Stimulated activated naive CD8-positive, alpha-beta T cell treated with anti-CD3 and anti-CD28 coated beads, Interleukin-15, amount 100 ng/mL, for 72 hours (primary cell): ENCODE data around the gene NEDD4.
"Not testable (repeated sequence)": the region's sequence is repeated elsewhere in the genome, so short reads cannot be mapped to it uniquely, and the experiment has no call there.

ENCODE experiments used
- ATAC-seq: fragments of 150-1000 bp; cut with Tn5 transposase; 2 replicates; pipeline ENCODE4 v1.10.0; 2021; ENCODE audit warnings: mild to moderate bottlenecking, moderate library complexity
- DNase-seq, 2 donors: peaks; one replicate each; pipeline ENCODE4 v3.0.0; 2021 to 2022
- H3K27ac Mint-ChIP-seq, 2 donors: one replicate each; pipeline ENCODE4 v1.8.0; 2022; ENCODE audit warnings: mild to moderate bottlenecking in 2 of 2, mixed read lengths in 2 of 2, moderate library complexity in 2 of 2
- H3K27me3 Mint-ChIP-seq: one replicate; pipeline ENCODE4 v1.8.0; 2022; ENCODE audit warnings: mixed read lengths
- H3K4me1 Mint-ChIP-seq: one replicate; pipeline ENCODE4 v1.8.0; 2022; ENCODE audit warnings: mild to moderate bottlenecking, mixed read lengths
- H3K4me3 Mint-ChIP-seq, 2 donors: one replicate each; pipeline ENCODE4 v1.8.0; 2022; ENCODE audit warnings: mild to moderate bottlenecking in 2 of 2, mixed read lengths in 2 of 2, moderate library complexity in 1 of 2
- H3K9me3 Mint-ChIP-seq, 2 donors: one replicate each; pipeline ENCODE4 v1.8.0; 2022; ENCODE audit warnings: mixed read lengths in 2 of 2

The NEDD4 gene

GRCh38 chr15:55993111-55993803 lies at the start of gene NEDD4:
Gene NEDD4 (minus strand): TSS chr15:55993612. CDS start chr15:55993555, 57 bp downstream.
- Mint-ChIP-seq H3K9me3 (no peaks in the 10 kb centered on the region), H3K4me3 (peak within 1 kb of the TSS; percentile 93 to 97), H3K27me3 (peaks cover 20% of the 10 kb centered on the region), H3K27ac (peak within 1 kb of the TSS; percentile 87 to 95), H3K4me1 (peaks cover 30% of the 10 kb centered on the region)
- DNase-seq = peak; percentile 76 to 82
- peak; percentile 93 for ATAC-seq

GRCh38 chr15:56042498-56042897 lies 49.1 kb upstream of the NEDD4 start:
- Mint-ChIP-seq H3K4me1 (peaks cover 54% of the 10 kb centered on the region), H3K27me3 (no peaks in the 10 kb centered on the region)

DNA sequence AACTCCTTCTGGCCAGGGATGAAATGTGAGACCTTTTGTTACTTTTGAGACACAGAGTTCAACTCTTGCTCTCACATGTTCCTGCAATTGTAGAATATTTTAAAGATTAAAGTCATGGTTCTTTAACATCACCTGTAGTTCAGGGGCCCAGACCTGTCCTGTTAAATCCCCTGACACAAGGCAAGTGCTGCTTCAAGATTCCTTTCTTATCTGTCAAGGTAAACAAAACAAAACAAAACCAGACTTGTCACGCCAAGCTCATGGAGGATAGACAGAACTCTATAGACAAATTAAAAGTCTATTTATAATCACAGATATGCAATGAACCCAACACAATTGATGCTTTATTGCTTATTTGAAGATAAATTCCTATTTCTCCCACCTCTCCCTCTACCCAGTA lies 48.6 kb upstream of the NEDD4 start:
- Mint-ChIP-seq H3K9me3 (peaks cover 32 to 41% of the 10 kb centered on the region in 2 donors), H3K27ac (peak overlapping the region in 1 of 2 donors; percentile 70), H3K4me3 (peak overlapping the region in 1 of 2 donors; percentile 32), H3K4me1 (peaks cover 55% of the 10 kb centered on the region), H3K27me3 (no peaks in the 10 kb centered on the region)
- DNase-seq (no peak), ATAC-seq (no peak)

More at GRCh38 chr15:56042498-56042897, 49.1 kb upstream of the NEDD4 start:
- peaks cover 36 to 44% of the 10 kb centered on the region in 2 donors for H3K9me3 Mint-ChIP-seq
- DNase-seq = no peak
- H3K27ac Mint-ChIP-seq = peak overlapping the region in 1 of 2 donors; percentile 70
- ATAC-seq = no peak
- H3K4me3 Mint-ChIP-seq = peak overlapping the region; percentile 32 to 65

- no peak for ATAC-seq
- Mint-ChIP-seq H3K4me1 (peaks cover 67% of the 10 kb centered on the region), H3K27ac (peak overlapping the region; percentile 61), H3K9me3 (peaks cover 32 to 33% of the 10 kb centered on the region in 2 donors), H3K27me3 (no peaks in the 10 kb centered on the region), H3K4me3 (no peak overlapping the region)
- no peak for DNase-seq
These were observed 46.9 kb upstream of the NEDD4 start for GRCh38 chr15:56040081-56041035.

- DNase-seq = no peak
- peaks cover 70% of the 10 kb centered on the region for H3K4me1 Mint-ChIP-seq
- no peak overlapping the region for H3K4me3 Mint-ChIP-seq
- H3K9me3 Mint-ChIP-seq = peaks cover 23 to 25% of the 10 kb centered on the region in 2 donors
- ATAC-seq = no peak
- peak overlapping the region in 1 of 2 donors; percentile 10 for H3K27ac Mint-ChIP-seq
- no peaks in the 10 kb centered on the region for H3K27me3 Mint-ChIP-seq
These were observed 45.3 kb upstream of the NEDD4 start for GRCh38 chr15:56038707-56039106.

DNA sequence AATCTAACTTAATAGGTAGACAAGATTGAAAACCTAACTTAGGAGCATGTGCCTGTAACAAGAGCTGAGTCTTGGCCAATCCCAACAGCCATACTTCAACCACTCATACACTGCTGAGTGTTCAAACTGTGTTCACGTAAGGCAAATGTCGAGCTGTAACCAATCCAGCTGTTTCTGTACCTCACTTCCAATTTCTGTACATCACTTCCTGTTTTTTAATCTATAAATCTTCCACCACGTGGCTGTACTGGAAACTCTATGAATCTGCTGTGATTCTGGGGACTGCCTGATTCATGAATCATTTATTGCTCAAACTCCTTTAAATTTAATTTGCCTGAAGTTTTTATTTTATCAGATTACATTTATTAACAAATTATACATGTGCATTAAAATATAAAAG lies 44.6 kb upstream of the NEDD4 start:
- Mint-ChIP-seq H3K9me3 (peaks cover 16 to 18% of the 10 kb centered on the region in 2 donors), H3K4me1 (peaks cover 63% of the 10 kb centered on the region), H3K27ac (peak overlapping the region in 1 of 2 donors; percentile 42), H3K4me3 (no peak overlapping the region), H3K27me3 (no peaks in the 10 kb centered on the region)
- DNase-seq (peak in 1 of 2 donors; percentile 16), ATAC-seq (peak; percentile 58)

DNA sequence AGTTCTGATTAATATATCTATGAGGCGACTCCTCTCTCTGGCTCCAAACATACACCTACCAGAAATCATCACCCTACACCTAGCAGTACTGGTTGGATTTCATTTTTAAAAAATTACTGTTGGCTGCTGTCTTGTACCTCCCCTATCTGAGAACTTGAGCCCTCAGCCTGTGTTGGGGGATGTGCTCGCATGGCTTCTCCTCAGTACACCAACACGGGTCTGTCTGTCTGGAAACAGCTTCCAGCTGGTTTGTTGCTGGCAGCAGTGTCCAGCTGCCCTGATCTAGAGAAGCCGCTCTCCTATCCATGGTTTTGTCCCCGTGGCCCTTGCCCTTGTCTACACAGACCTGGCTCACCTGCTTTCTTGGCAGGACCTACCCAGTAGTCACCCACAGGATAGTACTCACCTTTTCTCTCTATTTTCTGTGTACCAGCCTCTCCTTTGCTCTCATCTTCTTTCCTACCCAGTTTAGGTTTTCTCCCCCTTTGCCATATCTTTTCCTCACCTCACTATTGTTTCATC lies 43.2 kb upstream of the NEDD4 start:
- H3K9me3 Mint-ChIP-seq = peaks cover 7 to 9% of the 10 kb centered on the region in 2 donors
- no peak for ATAC-seq
- DNase-seq = no peak
- peaks cover 51% of the 10 kb centered on the region for H3K4me1 Mint-ChIP-seq
- H3K27me3 Mint-ChIP-seq = no peaks in the 10 kb centered on the region
- H3K27ac Mint-ChIP-seq = peak overlapping the region in 1 of 2 donors; percentile 36
- H3K4me3 Mint-ChIP-seq = no peak overlapping the region

GRCh38 chr15:56035166-56035565 lies 41.8 kb upstream of the NEDD4 start:
- H3K9me3 Mint-ChIP-seq = peaks cover 7 to 9% of the 10 kb centered on the region in 2 donors
- peaks cover 8% of the 10 kb centered on the region for H3K27me3 Mint-ChIP-seq
- peaks cover 42% of the 10 kb centered on the region for H3K4me1 Mint-ChIP-seq
- no peak overlapping the region for H3K4me3 Mint-ChIP-seq
- ATAC-seq = no peak
- no peak overlapping the region for H3K27ac Mint-ChIP-seq
- DNase-seq = no peak

DNA sequence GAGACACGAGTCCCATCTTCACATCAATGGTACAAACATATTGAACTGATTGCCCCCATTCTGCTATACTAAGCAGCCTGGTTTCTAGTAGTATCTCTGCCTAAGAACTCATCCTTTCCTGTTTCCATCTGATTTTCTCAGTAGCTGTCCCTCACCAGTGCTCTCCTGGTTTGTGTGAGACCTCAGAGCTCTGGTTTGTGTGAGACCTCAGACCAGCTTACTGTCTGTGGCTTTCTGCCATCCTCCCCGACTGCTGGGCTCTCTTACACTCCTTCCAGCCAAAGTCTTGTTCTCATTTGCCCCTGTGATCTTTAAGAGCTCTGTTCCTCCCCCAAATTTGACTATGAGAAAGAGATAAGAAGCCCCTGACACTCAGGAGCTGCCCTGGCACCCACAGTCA lies 41.1 kb upstream of the NEDD4 start:
- H3K9me3 Mint-ChIP-seq = peaks cover 7 to 8% of the 10 kb centered on the region in 2 donors
- DNase-seq (peak in 1 of 2 donors; percentile 49), ATAC-seq (peak; percentile 89)
- H3K27me3 Mint-ChIP-seq = peaks cover 8% of the 10 kb centered on the region
- peaks cover 37% of the 10 kb centered on the region for H3K4me1 Mint-ChIP-seq
- peak overlapping the region in 1 of 2 donors; percentile 17 for H3K27ac Mint-ChIP-seq
- H3K4me3 Mint-ChIP-seq = no peak overlapping the region

- ATAC-seq = no peak
- H3K27ac Mint-ChIP-seq = no peak overlapping the region
- no peak overlapping the region for H3K4me3 Mint-ChIP-seq
- no peaks in the 10 kb centered on the region for H3K9me3 Mint-ChIP-seq
- no peak for DNase-seq
- H3K27me3 Mint-ChIP-seq = peaks cover 8% of the 10 kb centered on the region
- peaks cover 24% of the 10 kb centered on the region for H3K4me1 Mint-ChIP-seq
These were observed 39.0 kb upstream of the NEDD4 start for GRCh38 chr15:56032373-56032772.

DNA sequence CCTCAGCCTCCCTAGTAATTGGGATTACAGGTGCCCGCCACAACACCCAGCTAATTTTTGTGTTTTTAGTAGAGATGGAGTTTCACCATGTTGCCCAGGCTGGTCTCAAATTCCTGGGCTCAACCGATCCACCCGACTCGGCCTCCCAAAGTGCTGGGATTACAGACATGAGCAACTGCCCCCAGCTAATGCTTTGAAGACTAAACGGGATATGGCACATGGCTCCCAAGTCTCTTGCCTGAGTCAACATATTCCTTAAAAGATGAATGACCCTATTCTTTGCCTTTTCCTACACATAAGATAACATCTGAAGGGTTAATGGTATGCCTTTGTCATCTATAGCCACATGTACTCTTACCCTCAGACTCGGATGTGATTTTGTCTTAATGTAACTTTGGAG lies 38.4 kb upstream of the NEDD4 start:
- DNase-seq (no peak), ATAC-seq (no peak)
- H3K4me3 Mint-ChIP-seq = no peak overlapping the region
- H3K4me1 Mint-ChIP-seq = peaks cover 21% of the 10 kb centered on the region
- no peak overlapping the region for H3K27ac Mint-ChIP-seq
- H3K9me3 Mint-ChIP-seq = no peaks in the 10 kb centered on the region
- H3K27me3 Mint-ChIP-seq = peaks cover 8% of the 10 kb centered on the region

GRCh38 chr15:56031402-56031801 lies 38.0 kb upstream of the NEDD4 start:
- no peaks in the 10 kb centered on the region for H3K9me3 Mint-ChIP-seq
- no peak overlapping the region for H3K27ac Mint-ChIP-seq
- DNase-seq (no peak), ATAC-seq (no peak)
- H3K27me3 Mint-ChIP-seq = peaks cover 8% of the 10 kb centered on the region
- peaks cover 18% of the 10 kb centered on the region for H3K4me1 Mint-ChIP-seq
- no peak overlapping the region for H3K4me3 Mint-ChIP-seq

DNA sequence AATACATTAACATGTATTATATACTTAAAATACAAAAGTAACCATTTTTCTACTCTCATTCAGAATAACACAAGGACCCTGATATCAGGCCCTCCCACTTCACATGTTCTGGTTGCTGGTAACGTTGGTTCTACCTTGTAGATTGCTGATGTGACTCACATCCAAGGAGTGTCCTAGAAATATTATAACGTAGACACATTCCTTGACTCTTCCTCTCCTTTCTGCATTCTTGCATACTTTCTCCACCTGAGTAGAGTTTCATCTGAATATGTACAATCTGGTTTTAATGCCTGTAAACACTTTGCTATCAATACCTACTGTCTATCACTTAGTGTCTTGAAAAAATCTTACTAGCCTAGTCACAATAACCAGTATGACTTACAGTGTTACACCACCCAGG lies 35.0 kb upstream of the NEDD4 start:
- Mint-ChIP-seq H3K27me3 (peaks cover 8% of the 10 kb centered on the region), H3K4me3 (no peak overlapping the region), H3K9me3 (no peaks in the 10 kb centered on the region), H3K27ac (no peak overlapping the region), H3K4me1 (no peaks in the 10 kb centered on the region)
- DNase-seq (no peak), ATAC-seq (no peak)

GRCh38 chr15:56023160-56023559 lies 29.7 kb upstream of the NEDD4 start:
- DNase-seq, H3K9me3 Mint-ChIP-seq, ATAC-seq, H3K4me3 Mint-ChIP-seq, H3K27ac Mint-ChIP-seq: not testable (repeated sequence)
- Mint-ChIP-seq H3K4me1 (peaks cover 17% of the 10 kb centered on the region), H3K27me3 (peaks cover 37% of the 10 kb centered on the region)

DNA sequence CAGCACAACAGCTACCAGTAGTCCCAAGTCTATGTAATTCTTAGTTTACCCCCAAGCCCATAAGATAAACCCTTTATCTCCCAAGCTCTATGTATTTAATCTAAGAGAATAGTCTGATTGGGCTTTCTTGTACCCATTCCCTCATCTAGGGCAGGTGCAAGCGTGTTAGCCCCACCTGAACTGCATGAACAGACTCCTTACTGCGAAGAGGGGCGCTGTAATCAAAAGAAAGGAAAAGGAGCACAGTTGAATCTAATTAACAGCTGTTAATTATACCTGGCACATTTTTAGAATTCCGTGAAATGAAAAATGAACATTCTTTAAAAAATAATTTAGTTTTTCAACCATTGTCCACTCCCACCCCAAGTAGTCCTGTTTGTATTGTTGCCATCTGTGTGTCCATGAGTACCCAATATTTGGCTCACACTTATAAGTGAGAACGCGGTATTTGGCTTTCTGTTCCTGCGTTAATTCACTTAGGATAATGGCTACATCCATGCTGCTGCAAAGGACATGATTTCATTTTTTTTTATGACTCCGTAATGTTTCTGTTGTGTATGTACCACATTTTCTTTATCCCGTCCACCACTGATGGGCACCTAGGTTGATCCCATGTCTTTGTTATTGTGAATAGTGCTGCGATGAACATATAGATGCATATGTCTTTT lies 26.5 kb upstream of the NEDD4 start:
- peaks cover 17% of the 10 kb centered on the region for H3K4me1 Mint-ChIP-seq
- ATAC-seq = no peak

More for the DNA sequence above, 26.5 kb upstream of the NEDD4 start:
- no peak overlapping the region for H3K4me3 Mint-ChIP-seq
- no peak overlapping the region for H3K27ac Mint-ChIP-seq
- H3K27me3 Mint-ChIP-seq = peaks cover 37% of the 10 kb centered on the region
- peaks cover 13 to 20% of the 10 kb centered on the region in 2 donors for H3K9me3 Mint-ChIP-seq
- no peak for DNase-seq
